HepG2 (cell line): Measurements from ENCODE around the gene RETREG2. TPM values are rescaled to one million over a fixed set of nuclear protein-coding genes. Genes with fewer than 3 reads are reported as not detected.

Source experiments
- AKNA ChIP-seq: sonication (generic); formaldehyde crosslinking; IDR thresholded peaks from 2 replicates; pipeline ENCODE4 v1.4.0; 2020; ENCODE audit warnings: missing genetic modification reagents, borderline replicate concordance
- ASH2L ChIP-seq: fragments of 300-600, 200-600 bp; sonication (generic); IDR thresholded peaks from 2 replicates; pipeline ENCODE4 v1.7.0; 2017; ENCODE audit warnings: low read depth, mild to moderate bottlenecking, moderate library complexity, mixed read lengths, low read length; ENCODE audit not compliant: insufficient read length
- DR1 ChIP-seq: sonication (generic); formaldehyde crosslinking; IDR thresholded peaks from 2 replicates; pipeline ENCODE4 v1.8.0; 2021; ENCODE audit warnings: mild to moderate bottlenecking, missing genetic modification reagents, inconsistent platforms
- ETV6 ChIP-seq: sonication (generic); formaldehyde crosslinking; conservative IDR thresholded peaks from 2 replicates; pipeline ENCODE4 v1.4.0; 2020; ENCODE audit warnings: missing genetic modification reagents
- FLYWCH1 ChIP-seq: sonication (generic); formaldehyde crosslinking; IDR thresholded peaks from 2 replicates; pipeline ENCODE4 v1.8.1; 2023; ENCODE audit warnings: mild to moderate bottlenecking, missing genetic modification reagents
- HMG20B ChIP-seq: conservative IDR thresholded peaks from 2 replicates; pipeline ENCODE4 v1.6.1; 2016; ENCODE audit warnings: missing genetic modification reagents, missing compliant biosample characterization
- SNAPC2 ChIP-seq: sonication (generic); formaldehyde crosslinking; IDR thresholded peaks from 2 replicates; pipeline ENCODE4 v1.8.1; 2022; ENCODE audit warnings: mild to moderate bottlenecking, missing genetic modification reagents
- SP140L ChIP-seq: sonication (generic); formaldehyde crosslinking; IDR thresholded peaks from 2 replicates; pipeline ENCODE4 v1.4.0; 2020; ENCODE audit warnings: missing genetic modification reagents, borderline replicate concordance
- SUZ12 ChIP-seq: fragments of 150-350 bp; IDR thresholded peaks from 2 replicates; pipeline ENCODE4 v1.6.1; 2014; ENCODE audit warnings: low read depth, low read length
- TEAD2 ChIP-seq: sonication (generic); formaldehyde crosslinking; IDR thresholded peaks from 2 replicates; pipeline ENCODE4 v1.9.0; 2021; ENCODE audit warnings: missing genetic modification reagents
- ZKSCAN8 ChIP-seq: IDR thresholded peaks from 2 replicates; pipeline ENCODE4 v1.6.1; 2016; ENCODE audit warnings: borderline replicate concordance, missing genetic modification reagents, missing compliant biosample characterization
- ZNF101 ChIP-seq: sonication (generic); formaldehyde crosslinking; IDR thresholded peaks from 2 replicates; pipeline ENCODE4 v1.4.0; 2020; ENCODE audit warnings: mild to moderate bottlenecking, low read depth, missing genetic modification reagents, borderline replicate concordance
- ZSCAN5A ChIP-seq: sonication (generic); formaldehyde crosslinking; IDR thresholded peaks from 2 replicates; pipeline ENCODE4 v1.8.0; 2022; ENCODE audit warnings: mild to moderate bottlenecking, missing genetic modification reagents, borderline replicate concordance
- polyA plus RNA-seq, 8 experiments: library from polyadenylated mRNA; depleted of rRNA in 3 of 8; stranded (reverse) in 7 of 8; unstranded in 1 of 8; fragments of >200 nt; fragmentation: Illumina TruSeq in 4 of 8; extraction: Trizol in 4 of 8; gene quantifications; 2 replicates each; pipeline versions ENCODE4 v1.2.1 to v1.2.3, GENCODE V29; 2011 to 2016; ENCODE audit warnings: low read depth in 4 of 8, missing spikeins in 1 of 8, mixed read lengths in 1 of 8; ENCODE audit not compliant: insufficient read depth in 1 of 8
- total RNA-seq, 5 experiments: library from RNA; depleted of rRNA; stranded (reverse); fragments of >200 nt; fragmentation: Illumina TruSeq; extraction: Trizol; gene quantifications; 2 replicates each; pipeline ENCODE4 v1.2.3, GENCODE V29; 2016; ENCODE audit warnings: low read depth in 1 of 5
- TF ChIP-seq, protein P1 (sequence below), 2 experiments: sonication (generic) in 1 of 2; formaldehyde crosslinking in 1 of 2; IDR thresholded peaks; 2 replicates each; pipeline versions ENCODE4 v1.6.1 to v1.9.0; 2014 to 2022; ENCODE audit warnings: antibody characterized with exemption in 1 of 2, borderline replicate concordance in 1 of 2, inconsistent platforms in 1 of 2, low read depth in 1 of 2, missing genetic modification reagents in 1 of 2

Gene RETREG2
- total and polyA plus RNA-seq, 2 of the 13 experiments (the other 11 are each of a cell fraction or from before 2014, with no cell fraction given), result 86.0 to 134 TPM

DNA sequence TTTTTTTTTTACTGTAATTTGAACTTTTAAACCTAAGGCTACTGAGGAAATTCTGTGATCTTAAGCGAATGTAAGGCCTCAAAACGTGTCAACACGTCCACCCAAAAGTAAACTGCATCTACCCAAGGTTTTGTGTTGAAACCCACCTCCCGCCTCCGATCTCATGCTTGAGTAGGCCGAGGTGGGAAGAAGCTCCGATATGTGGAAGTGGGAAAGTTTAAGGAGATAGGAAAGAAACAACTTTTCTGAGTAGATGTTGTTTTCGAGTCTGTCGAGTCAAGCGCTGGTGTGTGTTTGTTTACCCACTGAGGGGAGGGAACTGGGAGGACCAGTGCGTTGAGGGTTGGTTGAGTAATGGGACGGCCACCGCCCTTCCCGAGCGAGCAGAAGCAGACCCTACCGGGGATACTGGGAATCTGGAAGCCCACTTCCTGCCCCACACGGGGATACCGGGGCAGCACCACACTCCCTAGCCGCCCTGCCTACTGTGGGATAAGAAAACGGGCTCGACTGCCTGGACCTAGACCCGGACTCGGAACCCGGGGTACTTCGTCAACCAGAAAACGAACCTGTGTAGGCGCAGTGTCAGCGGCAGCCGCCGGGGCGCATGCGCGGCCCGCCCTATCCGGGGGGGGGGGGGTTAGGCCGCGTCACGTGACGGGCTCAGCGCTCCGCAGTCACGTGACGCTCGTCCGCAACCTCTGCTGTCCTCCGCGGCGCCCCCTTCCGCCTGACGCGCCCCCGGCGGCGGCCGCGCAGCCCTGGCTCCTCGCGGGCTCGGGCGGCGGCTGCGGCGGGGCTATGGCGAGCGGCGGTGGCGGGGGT is at the start of gene RETREG2 (continued):
- TF ChIP-seq FLYWCH1, result no peak
- no peak for TF ChIP-seq SP140L (CRISPR knock-in tag)
- TF ChIP-seq ETV6, result peak; percentile 85; the same call in 1 of the 2 replicates
- 0 out of 2 replicates have a peak, but pooled peaks have one; percentile 78 for TF ChIP-seq SNAPC2 (CRISPR knock-in tag)
- TF ChIP-seq ZKSCAN8 (CRISPR knock-in tag), result no peak; the same call in 1 of the 2 replicates
- peak; percentile 81 for TF ChIP-seq DR1
- TF ChIP-seq, protein P1, sequence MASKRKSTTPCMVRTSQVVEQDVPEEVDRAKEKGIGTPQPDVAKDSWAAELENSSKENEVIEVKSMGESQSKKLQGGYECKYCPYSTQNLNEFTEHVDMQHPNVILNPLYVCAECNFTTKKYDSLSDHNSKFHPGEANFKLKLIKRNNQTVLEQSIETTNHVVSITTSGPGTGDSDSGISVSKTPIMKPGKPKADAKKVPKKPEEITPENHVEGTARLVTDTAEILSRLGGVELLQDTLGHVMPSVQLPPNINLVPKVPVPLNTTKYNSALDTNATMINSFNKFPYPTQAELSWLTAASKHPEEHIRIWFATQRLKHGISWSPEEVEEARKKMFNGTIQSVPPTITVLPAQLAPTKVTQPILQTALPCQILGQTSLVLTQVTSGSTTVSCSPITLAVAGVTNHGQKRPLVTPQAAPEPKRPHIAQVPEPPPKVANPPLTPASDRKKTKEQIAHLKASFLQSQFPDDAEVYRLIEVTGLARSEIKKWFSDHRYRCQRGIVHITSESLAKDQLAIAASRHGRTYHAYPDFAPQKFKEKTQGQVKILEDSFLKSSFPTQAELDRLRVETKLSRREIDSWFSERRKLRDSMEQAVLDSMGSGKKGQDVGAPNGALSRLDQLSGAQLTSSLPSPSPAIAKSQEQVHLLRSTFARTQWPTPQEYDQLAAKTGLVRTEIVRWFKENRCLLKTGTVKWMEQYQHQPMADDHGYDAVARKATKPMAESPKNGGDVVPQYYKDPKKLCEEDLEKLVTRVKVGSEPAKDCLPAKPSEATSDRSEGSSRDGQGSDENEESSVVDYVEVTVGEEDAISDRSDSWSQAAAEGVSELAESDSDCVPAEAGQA (IDR thresholded peaks at IDR 0.05; ENCODE audit: low read depth), result peak; percentile 24; the same call in 1 of the 2 replicates
- TF ChIP-seq, protein P1 (CRISPR knock-in tag; IDR thresholded peaks at IDR 0.05; ENCODE audit: borderline replicate concordance), result 0 out of 2 replicates have a peak, but pooled peaks have one; percentile 51
- peak; percentile 51; the same call in 1 of the 2 replicates for TF ChIP-seq HMG20B (CRISPR knock-in tag)
- peak; percentile 43 for TF ChIP-seq ASH2L
- TF ChIP-seq ZNF101 (CRISPR knock-in tag), result 0 out of 2 replicates have a peak, but pooled peaks have one; percentile 60
- no peak for TF ChIP-seq AKNA (CRISPR knock-in tag)
- TF ChIP-seq ZSCAN5A, result peak; percentile 17; the same call in 1 of the 2 replicates
- TF ChIP-seq SUZ12, result no peak
- no peak for TF ChIP-seq TEAD2 (CRISPR knock-in tag)
